Vagina (tissue), 2 donors: Measurements from ENCODE around the gene TUBB4A.

Experiments used
- CTCF ChIP-seq, 3 experiments: fragments of 450-650 bp in 2 of 3; fragments of 200-600 bp in 1 of 3; sonication (generic) in 1 of 3; IDR thresholded peaks; one replicate each; pipeline ENCODE4 v1.5.1; 2017 to 2019; ENCODE audit warnings: antibody characterized with exemption in 3 of 3, mild to moderate bottlenecking in 2 of 3, moderate library complexity in 2 of 3
- POLR2A ChIP-seq, 2 donors: fragments of 450-650 bp; IDR thresholded peaks; one replicate each; pipeline ENCODE4 v1.6.1; 2017; ENCODE audit warnings: antibody characterized with exemption in 2 of 2, mild to moderate bottlenecking in 2 of 2, moderate library complexity in 2 of 2
- POLR2AphosphoS5 ChIP-seq, 2 donors: sonication (generic); formaldehyde crosslinking; IDR thresholded peaks; one replicate each; pipeline ENCODE4 v1.9.0; 2017; ENCODE audit warnings: antibody characterized with exemption in 2 of 2, mild to moderate bottlenecking in 2 of 2, low read depth in 1 of 2; ENCODE audit not compliant: insufficient read depth in 1 of 2

GRCh38 chr19:6466526-6467248 lies 35.4 kb downstream of the TUBB4A start:
- TF ChIP-seq CTCF (IDR thresholded peaks at IDR 0.05) = no peak
- TF ChIP-seq POLR2A (IDR thresholded peaks at IDR 0.05) = no peak
- TF ChIP-seq POLR2AphosphoS5 (IDR thresholded peaks at IDR 0.05; ENCODE audit: insufficient read depth in 1 of 2, low read depth in 1 of 2) = no peak
